Measurements from ENCODE around the gene ATN1.
A peak's percentile ranks its signal among the peaks of the same experiment; 100 is the strongest.
"Not testable (repeated sequence)": the region's sequence is repeated elsewhere in the genome, so short reads cannot be mapped to it uniquely, and the experiment has no call there.

Gene ATN1

GRCh38 chr12:6904280-6905276, 23.2 kb upstream of the ATN1 start, which contains the start of gene LRRC23:
LRRC23 (plus strand) TSS chr12:6904822; CDS start chr12:6905634, 812 bp downstream.
- DNase-seq (ENCODE audit: low read depth), result peak; percentile 91

GRCh38 chr12:6905414-6906040, 22.2 kb upstream of the ATN1 start:
- DNase-seq (ENCODE audit: low read depth), result no peak

DNA sequence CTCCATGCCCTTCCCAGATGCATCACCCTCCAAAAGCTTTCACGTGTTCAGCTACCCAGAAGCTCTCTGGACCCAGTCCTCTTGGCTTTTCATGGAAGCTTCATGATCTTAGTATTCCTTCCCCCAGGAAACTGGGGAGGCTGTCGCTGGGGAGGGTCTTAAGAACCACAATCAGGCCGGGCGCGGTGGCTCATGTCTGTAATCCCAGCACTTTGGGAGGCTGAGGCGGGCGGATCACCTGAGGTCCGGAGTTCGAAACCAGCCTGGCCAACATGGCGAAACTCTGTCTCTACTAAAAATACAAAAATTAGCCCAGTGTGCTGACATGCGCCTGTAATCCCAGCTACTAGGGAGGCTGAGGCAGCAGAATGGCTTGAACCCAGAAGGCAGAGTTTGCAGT, 19.6 kb upstream of the ATN1 start:
- not testable (repeated sequence) for DNase-seq (ENCODE audit: low read depth)

- DNase-seq (ENCODE audit: low read depth), result no peak
Observed at GRCh38 chr12:6909421-6910145, 18.2 kb upstream of the ATN1 start.

- no peak for DNase-seq (ENCODE audit: low read depth)
Observed at GRCh38 chr12:6912164-6912935, 15.4 kb upstream of the ATN1 start.

- peak; percentile 57 for DNase-seq (ENCODE audit: low read depth)
Observed at GRCh38 chr12:6914246-6914946, 13.4 kb upstream of the ATN1 start, which contains the start of gene ENO2. ENO2 (plus strand) TSS chr12:6914580; CDS start chr12:6915833, 1,253 bp downstream.

- no peak for DNase-seq (ENCODE audit: low read depth)
Observed at GRCh38 chr12:6914947-6915788, 12.6 kb upstream of the ATN1 start.

DNA sequence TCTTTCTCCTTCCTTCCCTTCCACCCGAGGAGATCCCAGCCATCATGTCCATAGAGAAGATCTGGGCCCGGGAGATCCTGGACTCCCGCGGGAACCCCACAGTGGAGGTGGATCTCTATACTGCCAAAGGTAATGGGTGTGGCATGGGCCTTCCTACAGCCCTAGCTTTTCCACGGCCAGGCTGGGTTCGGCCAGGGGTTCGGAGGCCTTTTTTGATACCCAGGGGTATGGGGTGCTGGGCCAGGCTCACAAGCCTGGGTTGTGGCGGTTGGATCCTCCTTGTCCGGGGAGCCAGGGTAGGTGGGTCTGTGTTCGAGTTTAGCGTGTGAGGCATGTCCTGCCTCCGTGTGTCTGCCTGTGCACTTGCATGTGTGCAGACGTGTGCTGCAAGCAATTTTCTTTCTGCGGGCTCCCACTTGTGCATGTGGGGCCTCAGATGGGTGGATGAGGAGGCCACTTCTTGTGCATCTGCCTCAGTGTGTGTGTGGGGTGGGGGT, 11.9 kb upstream of the ATN1 start:
- DNase-seq (ENCODE audit: low read depth), result no peak

DNA sequence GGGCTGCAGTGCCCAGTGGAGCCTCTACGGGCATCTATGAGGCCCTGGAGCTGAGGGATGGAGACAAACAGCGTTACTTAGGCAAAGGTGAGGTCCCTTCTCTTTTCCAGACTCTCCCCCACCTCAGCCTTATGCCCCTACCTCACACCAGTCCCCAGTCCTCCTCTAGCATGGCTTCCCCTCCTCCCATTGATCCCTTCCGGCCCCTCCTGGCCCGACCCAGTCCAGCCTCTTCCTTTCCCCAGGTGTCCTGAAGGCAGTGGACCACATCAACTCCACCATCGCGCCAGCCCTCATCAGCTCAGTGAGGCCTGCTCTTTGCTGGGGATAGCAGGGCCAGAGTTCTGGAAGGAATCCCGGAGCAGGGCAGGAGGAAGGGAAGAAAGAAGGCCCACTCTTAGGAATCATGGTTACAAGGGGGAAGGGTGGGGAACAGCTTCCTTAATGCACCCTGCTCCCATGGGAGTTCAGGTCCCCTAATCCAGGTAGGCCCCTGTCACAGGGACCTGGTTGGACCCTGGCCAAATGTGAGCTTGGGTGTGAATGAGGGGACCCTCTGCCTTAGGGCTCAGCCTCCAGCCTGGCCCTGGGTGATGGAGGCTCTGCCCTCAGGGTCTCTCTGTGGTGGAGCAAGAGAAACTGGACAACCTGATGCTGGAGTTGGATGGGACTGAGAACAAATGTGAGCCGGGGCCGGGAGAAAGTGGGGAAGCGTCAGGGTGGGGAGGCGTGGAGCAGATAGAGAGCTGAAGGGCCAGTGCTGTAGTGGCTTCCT, 11.1 kb upstream of the ATN1 start:
- no peak for DNase-seq (ENCODE audit: low read depth)

DNA sequence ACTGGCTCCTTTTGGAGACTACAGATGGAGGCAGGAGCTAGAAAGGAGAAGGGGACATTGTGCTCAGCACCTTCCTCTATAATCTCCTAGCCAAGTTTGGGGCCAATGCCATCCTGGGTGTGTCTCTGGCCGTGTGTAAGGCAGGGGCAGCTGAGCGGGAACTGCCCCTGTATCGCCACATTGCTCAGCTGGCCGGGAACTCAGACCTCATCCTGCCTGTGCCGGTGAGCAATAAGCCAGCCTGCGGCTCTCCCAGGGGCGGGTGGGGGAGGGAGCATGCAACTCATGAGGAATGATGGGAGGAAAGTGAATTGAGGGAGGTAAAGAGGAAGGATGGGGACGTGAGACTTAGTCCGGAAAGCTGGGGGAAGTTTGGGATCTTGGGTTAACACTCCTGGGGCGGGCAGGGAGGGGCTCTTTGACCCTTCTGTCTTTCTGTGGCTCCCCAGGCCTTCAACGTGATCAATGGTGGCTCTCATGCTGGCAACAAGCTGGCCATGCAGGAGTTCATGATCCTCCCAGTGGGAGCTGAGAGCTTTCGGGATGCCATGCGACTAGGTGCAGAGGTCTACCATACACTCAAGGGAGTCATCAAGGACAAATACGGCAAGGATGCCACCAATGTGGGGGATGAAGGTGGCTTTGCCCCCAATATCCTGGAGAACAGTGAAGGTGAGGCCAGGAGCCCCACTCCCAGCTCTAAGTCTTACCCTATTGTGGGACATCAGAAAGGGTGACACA, 10.1 kb upstream of the ATN1 start:
- no peak for DNase-seq (ENCODE audit: low read depth)

- no peak for DNase-seq (ENCODE audit: low read depth)
Observed at GRCh38 chr12:6919588-6919987, 8.2 kb upstream of the ATN1 start.

DNA sequence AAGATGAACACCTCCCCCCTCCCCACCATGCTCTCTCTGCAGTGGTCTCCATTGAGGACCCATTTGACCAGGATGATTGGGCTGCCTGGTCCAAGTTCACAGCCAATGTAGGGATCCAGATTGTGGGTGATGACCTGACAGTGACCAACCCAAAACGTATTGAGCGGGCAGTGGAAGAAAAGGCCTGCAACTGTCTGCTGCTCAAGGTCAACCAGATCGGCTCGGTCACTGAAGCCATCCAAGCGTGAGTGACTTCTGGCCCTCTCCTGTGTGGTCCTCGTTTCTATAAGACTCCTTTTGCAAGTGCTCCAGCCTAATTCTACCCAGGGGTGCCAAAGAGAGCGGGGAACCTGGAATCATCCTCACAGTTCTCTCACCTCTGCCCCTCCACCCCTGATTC, 6.2 kb upstream of the ATN1 start:
- no peak for DNase-seq (ENCODE audit: low read depth)

GRCh38 chr12:6921996-6922946, 5.5 kb upstream of the ATN1 start:
- DNase-seq (ENCODE audit: low read depth), result no peak

GRCh38 chr12:6923003-6923732, 4.6 kb upstream of the ATN1 start:
- DNase-seq (ENCODE audit: low read depth), result no peak

- DNase-seq (ENCODE audit: low read depth), result no peak
Observed at GRCh38 chr12:6923851-6924250, 3.9 kb upstream of the ATN1 start.

DNA sequence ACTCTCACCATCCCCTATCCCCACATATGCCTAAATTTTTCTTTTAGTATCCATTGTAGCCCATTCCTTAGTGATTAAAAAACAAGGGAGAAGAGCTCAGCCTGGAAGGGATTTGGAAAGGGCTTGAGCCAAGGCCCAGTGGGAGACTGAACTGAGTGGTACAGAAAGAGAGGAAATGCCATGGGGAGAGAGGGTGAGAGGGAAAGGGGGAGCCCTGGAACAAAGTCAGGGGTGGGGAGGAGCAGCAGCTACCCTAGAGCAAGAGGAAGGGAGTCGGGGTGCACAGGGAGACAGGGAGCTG, 2.6 kb upstream of the ATN1 start:
- DNase-seq (ENCODE audit: low read depth), result no peak
